Activated naive CD8-positive, alpha-beta T cell treated with anti-CD3 and anti-CD28 coated beads for 36 hours (primary cell): ENCODE data around the gene COMMD10. TPM values are rescaled to one million over a fixed set of nuclear protein-coding genes. Genes with fewer than 3 reads are reported as not detected.

Source experiments
- DNase-seq: peaks from one replicate; pipeline ENCODE4 v3.0.0; 2021
- H3K27ac Mint-ChIP-seq: one replicate; pipeline ENCODE4 v1.8.0; 2022; ENCODE audit warnings: mild to moderate bottlenecking, moderate library complexity, mixed read lengths
- H3K27me3 Mint-ChIP-seq: one replicate; pipeline ENCODE4 v1.8.0; 2022; ENCODE audit warnings: mild to moderate bottlenecking, mixed read lengths
- H3K36me3 Mint-ChIP-seq: one replicate; pipeline ENCODE4 v1.8.0; 2021; ENCODE audit warnings: mild to moderate bottlenecking, mixed read lengths
- H3K4me1 Mint-ChIP-seq: one replicate; pipeline ENCODE4 v1.8.0; 2021; ENCODE audit warnings: mixed read lengths
- H3K4me3 Mint-ChIP-seq: one replicate; pipeline ENCODE4 v1.8.0; 2022; ENCODE audit warnings: mild to moderate bottlenecking, moderate library complexity, mixed read lengths
- H3K9me3 Mint-ChIP-seq: one replicate; pipeline ENCODE4 v1.8.0; 2022; ENCODE audit warnings: mixed read lengths
- total RNA-seq, 2 experiments: library from RNA; stranded (reverse); gene quantifications; one replicate each; pipeline ENCODE4 v1.2.3, GENCODE V29; 2021

Gene COMMD10
- total RNA-seq, 2 experiments from 2014 or later: 12.7 to 13.6 TPM

- H3K27ac Mint-ChIP-seq: no peak overlapping the region
- DNase-seq: no peak
- H3K4me3 Mint-ChIP-seq: no peak overlapping the region
- no peaks in the 10 kb centered on the region for H3K27me3 Mint-ChIP-seq
- peaks cover 86% of the 10 kb centered on the region for H3K36me3 Mint-ChIP-seq
- H3K9me3 Mint-ChIP-seq: peaks cover 41% of the 10 kb centered on the region
- no peaks in the 10 kb centered on the region for H3K4me1 Mint-ChIP-seq
Observed at GRCh38 chr5:116306846-116307245, 222.0 kb downstream of the COMMD10 start.

GRCh38 chr5:116308391-116308790 is 223.6 kb downstream of the COMMD10 start:
- Mint-ChIP-seq H3K4me1 (peaks cover 3% of the 10 kb centered on the region), H3K27me3 (no peaks in the 10 kb centered on the region), H3K4me3 (no peak overlapping the region), H3K27ac (no peak overlapping the region), H3K36me3 (peaks cover 87% of the 10 kb centered on the region), H3K9me3 (peaks cover 41% of the 10 kb centered on the region)
- DNase-seq: no peak

- H3K4me1 Mint-ChIP-seq: peaks cover 3% of the 10 kb centered on the region
- no peak for DNase-seq
- no peak overlapping the region for H3K4me3 Mint-ChIP-seq
- peaks cover 82% of the 10 kb centered on the region for H3K36me3 Mint-ChIP-seq
- H3K27me3 Mint-ChIP-seq: no peaks in the 10 kb centered on the region
- H3K27ac Mint-ChIP-seq: no peak overlapping the region
- H3K9me3 Mint-ChIP-seq: peaks cover 23% of the 10 kb centered on the region
Observed at GRCh38 chr5:116313366-116313765, 228.5 kb downstream of the COMMD10 start.

- Mint-ChIP-seq H3K4me3 (no peak overlapping the region), H3K9me3 (peaks cover 17% of the 10 kb centered on the region), H3K4me1 (peaks cover 3% of the 10 kb centered on the region), H3K27me3 (no peaks in the 10 kb centered on the region), H3K36me3 (peaks cover 87% of the 10 kb centered on the region), H3K27ac (no peak overlapping the region)
- DNase-seq: no peak
Observed at GRCh38 chr5:116315531-116315930, 230.7 kb downstream of the COMMD10 start.

- no peak for DNase-seq
- Mint-ChIP-seq H3K36me3 (peaks cover 85% of the 10 kb centered on the region), H3K27ac (no peak overlapping the region), H3K4me3 (no peak overlapping the region), H3K27me3 (no peaks in the 10 kb centered on the region), H3K4me1 (peaks cover 2% of the 10 kb centered on the region), H3K9me3 (peaks cover 25% of the 10 kb centered on the region)
Observed at GRCh38 chr5:116318091-116318854, 233.4 kb downstream of the COMMD10 start.

- Mint-ChIP-seq H3K27me3 (no peaks in the 10 kb centered on the region), H3K36me3 (peaks cover 80% of the 10 kb centered on the region), H3K4me1 (no peaks in the 10 kb centered on the region), H3K4me3 (no peak overlapping the region), H3K9me3 (peaks cover 29% of the 10 kb centered on the region), H3K27ac (no peak overlapping the region)
- DNase-seq: no peak
Observed at GRCh38 chr5:116320486-116320885, 235.7 kb downstream of the COMMD10 start.

GRCh38 chr5:116329503-116329902 is 244.7 kb downstream of the COMMD10 start:
- Mint-ChIP-seq H3K36me3 (peaks cover 74% of the 10 kb centered on the region), H3K4me3 (no peak overlapping the region), H3K27me3 (no peaks in the 10 kb centered on the region), H3K9me3 (peaks cover 50% of the 10 kb centered on the region), H3K27ac (no peak overlapping the region), H3K4me1 (no peaks in the 10 kb centered on the region)
- DNase-seq: no peak

- no peaks in the 10 kb centered on the region for H3K4me1 Mint-ChIP-seq
- no peak overlapping the region for H3K4me3 Mint-ChIP-seq
- DNase-seq: no peak
- peaks cover 29% of the 10 kb centered on the region for H3K9me3 Mint-ChIP-seq
- no peaks in the 10 kb centered on the region for H3K27me3 Mint-ChIP-seq
- H3K27ac Mint-ChIP-seq: no peak overlapping the region
- peaks cover 36% of the 10 kb centered on the region for H3K36me3 Mint-ChIP-seq
Observed at GRCh38 chr5:116340799-116341198, 256.0 kb downstream of the COMMD10 start.

Other genes with a start within 250 kb of the COMMD10 start
- 10 to 100 TPM; 33.4 to 36.4 TPM for gene ATG12, start 243.5 kb upstream of the COMMD10 start, total RNA-seq
- gene AP3S1, start 243.1 kb upstream of the COMMD10 start, total RNA-seq: 10 to 100 TPM; 91.7 to 96.8 TPM
- not detected for gene LVRN, start 122.5 kb upstream of the COMMD10 start, total RNA-seq
- gene ARL14EPL, start 52.6 kb upstream of the COMMD10 start, total RNA-seq: not detected